ENCODE results near the gene PDCD11.

- TF ChIP-seq POLR2A (IDR thresholded peaks at IDR 0.05) (no peak), POLR2AphosphoS5 (IDR thresholded peaks at IDR 0.05) (no peak), CTCF (IDR thresholded peaks at IDR 0.05) (no peak)
Measured at GRCh38 chr10:103353281-103353680, 43.1 kb upstream of the PDCD11 start.
